Stimulated activated naive CD4-positive, alpha-beta T cell (primary cell): ENCODE data around the gene ST3GAL5.
"Not testable (repeated sequence)": the region's sequence is repeated elsewhere in the genome, so short reads cannot be mapped to it uniquely, and the experiment has no call there.

ENCODE experiments used
- DNase-seq, 6 experiments: peaks; one replicate each; lab custom pipeline; 2025; lab: John Stamatoyannopoulos, UW

ST3GAL5 gene

GRCh38 chr2:85893428-85894258 is 4.9 kb upstream of the ST3GAL5 start:
- no peak for DNase-seq

- no peak for DNase-seq
Measured at GRCh38 chr2:85892216-85892944, 3.6 kb upstream of the ST3GAL5 start.

DNA sequence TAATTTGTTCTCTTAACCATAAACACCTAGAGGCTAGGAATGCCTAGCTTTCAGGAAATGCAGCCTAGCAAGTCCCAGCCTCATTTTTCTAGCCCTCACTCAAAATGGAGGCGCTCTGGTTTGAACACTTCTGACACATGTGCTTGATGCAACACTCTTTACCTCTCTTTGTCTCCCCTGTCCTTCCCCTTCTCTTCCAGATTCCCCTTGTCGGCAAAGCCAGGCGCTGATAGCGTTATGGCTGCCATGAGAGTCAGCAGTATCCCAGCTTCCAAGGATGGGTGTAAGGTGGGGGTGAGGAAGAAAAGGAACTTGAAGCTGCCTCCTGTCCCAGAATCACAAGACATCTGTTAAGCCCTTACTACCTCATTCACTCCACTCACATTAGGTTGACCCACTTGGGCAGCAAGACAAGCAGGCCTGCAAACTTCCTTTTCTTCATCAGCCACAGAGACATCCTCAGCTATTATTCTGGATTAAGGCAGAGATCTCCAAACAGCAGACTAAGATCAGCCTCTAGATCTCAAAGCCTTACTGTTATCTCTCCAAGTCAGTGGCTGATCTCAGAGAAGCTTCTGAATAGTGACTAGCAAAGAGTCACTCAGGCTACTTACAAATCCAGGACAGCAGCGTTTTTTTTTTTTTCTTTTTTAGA is 1.9 kb upstream of the ST3GAL5 start:
- DNase-seq = no peak

DNA sequence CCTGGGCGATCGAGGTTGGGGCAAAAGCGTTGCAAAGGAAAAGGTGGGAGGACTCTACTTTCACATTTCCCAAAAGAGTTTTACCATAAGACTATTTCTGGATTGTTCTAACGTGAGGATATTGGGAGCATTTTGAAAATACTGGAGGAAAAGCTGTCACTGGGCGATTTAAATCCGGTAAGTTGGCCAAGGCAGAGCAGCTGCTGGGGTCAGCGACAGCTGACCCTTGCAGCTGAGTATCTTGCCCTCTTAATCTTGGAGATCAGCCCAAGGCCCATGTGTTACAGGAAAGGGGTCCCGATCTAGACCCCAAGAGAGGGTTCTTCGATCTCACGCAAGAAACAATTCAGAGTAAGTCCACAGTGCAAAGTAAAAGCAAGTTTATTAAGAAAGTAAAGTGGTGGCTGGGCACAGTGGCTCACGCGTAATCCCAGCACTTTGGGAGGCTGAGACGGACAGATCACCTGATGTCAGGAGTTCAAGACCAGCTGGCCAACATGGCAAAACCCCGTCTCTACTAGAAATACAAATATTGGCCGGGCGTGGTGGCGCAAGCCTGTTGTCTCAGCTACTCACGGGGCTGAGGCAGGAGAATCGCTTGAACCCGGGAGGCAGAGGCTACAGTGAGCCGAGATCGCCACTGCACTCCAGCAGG is 964 bp upstream of the ST3GAL5 start:
- DNase-seq = no peak

DNA sequence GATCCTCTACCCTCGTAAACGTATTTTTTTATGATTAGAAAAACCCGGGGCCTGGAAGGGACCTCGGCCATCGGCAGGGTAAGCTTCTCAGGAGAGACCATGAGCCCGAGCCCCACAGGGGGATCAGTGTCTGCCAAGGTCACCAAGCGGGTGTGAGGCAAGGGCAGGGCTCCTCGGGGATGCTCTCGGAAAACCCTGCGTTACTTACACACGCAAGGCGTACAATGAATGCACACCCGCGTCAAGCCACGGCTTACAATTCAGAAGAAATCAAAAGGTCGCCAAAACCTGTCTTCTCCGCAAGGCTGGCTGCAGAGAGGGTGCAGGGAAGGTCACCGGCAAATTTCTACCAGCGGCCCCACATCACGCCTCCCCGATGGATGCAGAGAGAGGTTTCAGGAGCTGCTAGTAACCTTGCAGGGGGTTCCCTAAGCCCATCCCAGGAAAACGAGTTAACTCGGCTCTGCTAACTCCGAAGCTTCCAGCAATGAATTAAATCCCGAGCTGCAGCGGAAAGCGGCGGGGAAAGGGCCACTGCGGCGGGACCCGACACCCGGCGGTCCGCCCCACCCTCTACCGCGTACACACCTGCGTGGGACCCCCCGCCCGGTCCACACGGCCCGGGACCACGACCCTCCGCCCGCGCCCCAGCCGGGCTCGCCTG is 638 bp downstream of the ST3GAL5 start:
- DNase-seq = peak in 5 of 6 experiments; percentile 9 to 72 (median 56)

GRCh38 chr2:85887566-85888019 is 1.2 kb downstream of the ST3GAL5 start:
- peak; percentile 11 to 80 (median 48) for DNase-seq

- peak in 1 of 6 experiments; percentile 3 for DNase-seq
Measured at GRCh38 chr2:85886590-85886989, 2.2 kb downstream of the ST3GAL5 start.

DNA sequence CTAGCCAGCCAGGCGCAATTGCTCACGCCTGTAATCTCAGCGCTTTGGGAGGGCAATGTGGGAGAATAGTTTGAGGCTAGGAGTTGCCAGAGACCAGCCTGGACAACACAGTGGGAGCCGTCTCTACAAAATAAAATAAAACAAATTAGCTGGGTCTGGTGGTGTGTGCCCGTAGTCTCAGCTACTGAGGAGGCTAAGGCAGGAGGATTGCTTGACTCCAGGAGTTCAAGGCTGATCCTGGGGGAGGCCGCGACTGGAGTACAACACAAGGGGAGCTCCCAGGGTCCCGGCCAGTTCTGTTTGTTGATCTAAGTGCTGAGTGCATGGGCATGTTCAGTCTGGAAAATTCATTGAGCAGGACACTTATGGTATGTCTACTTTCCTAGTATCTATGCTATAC is 2.6 kb downstream of the ST3GAL5 start:
- no peak for DNase-seq

DNA sequence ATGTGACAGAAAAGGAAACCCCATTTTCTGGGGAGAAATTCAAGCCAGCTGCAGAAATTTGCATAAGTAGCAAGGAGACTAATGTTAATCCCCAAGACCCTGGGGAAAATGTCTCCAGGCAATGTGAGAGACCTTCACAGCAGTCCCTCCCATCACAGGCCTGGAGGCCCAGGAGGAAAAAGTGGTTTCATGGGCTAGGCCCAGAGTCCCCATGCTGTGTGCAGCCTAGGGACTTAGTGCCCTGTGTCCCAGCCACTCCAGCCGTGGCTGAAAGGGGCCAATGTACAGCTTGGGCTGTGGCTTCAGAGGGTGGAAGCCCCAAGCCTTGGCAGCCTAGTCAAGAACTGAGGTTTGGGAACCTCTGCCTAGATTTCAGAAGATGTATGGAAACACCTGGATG is 7.0 kb downstream of the ST3GAL5 start:
- not testable (repeated sequence) for DNase-seq

- not testable (repeated sequence) for DNase-seq
Measured at GRCh38 chr2:85880716-85881328, 8.0 kb downstream of the ST3GAL5 start.

DNA sequence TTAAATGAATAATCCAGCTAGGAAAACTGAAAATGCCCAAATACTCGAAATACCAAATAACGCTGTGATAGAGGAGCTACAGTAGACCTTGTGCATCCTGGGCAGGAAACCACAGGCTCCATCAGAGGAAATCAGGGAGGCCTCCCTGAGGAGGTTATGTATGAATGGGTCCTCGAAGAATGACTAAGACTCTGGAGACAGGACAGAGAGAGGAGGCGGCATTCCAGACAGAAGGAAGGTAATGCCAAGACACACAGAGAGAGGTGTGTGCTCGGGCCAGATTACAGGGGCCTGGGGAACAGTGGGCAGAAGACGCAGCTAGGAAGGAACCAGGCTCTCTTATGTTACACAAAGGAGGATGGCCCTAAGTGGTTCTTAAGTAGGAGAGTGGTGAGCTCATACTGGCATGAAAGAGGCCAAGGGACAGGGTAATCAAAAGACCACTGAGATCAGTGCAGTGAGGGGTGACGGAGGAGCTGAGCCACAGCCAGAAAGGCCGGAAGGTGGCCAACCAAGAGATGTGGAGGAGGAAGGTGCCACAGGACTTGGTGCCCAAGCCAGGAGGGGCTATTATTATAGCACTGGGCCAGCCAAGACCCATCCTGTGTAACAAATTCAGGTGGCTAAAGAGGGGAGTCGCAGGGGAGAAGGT is 9.9 kb downstream of the ST3GAL5 start:
- DNase-seq = no peak

- DNase-seq = no peak
Measured at GRCh38 chr2:85875350-85876050, 13.3 kb downstream of the ST3GAL5 start.

- no peak for DNase-seq
Measured at GRCh38 chr2:85873679-85874078, 15.1 kb downstream of the ST3GAL5 start.

- no peak for DNase-seq
Measured at GRCh38 chr2:85872536-85873161, 16.1 kb downstream of the ST3GAL5 start.

DNA sequence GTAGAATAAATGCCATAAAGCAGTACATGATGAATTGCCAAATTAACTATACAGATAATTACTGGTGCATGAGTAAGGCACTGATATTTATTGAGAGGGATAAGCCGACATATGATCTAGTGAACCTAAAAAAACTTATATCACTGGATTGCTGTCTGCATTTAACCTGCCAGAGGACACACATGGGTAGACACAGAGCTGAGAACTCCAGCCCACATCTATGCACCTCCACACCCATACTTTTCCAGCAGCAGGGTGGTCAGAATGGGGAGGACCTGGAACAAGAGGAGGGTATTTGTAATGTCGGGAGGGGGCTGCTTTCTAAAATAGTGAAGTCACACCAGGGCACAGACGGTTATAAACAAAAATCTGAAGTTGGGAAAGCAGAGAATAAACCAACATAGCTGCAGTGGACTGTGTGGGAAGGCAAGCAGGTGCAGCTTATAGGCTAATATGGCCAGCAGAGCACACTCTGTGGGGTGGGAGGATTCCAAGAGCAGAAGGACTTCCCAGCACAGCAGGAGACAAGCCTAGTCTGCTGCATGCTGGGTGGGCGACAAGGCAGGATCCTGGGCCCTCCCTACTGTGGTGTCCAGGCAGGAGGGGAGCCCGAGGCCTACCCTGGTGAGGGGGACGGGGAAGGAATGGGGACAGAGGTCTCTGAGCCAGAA is 17.2 kb downstream of the ST3GAL5 start:
- DNase-seq = no peak

- no peak for DNase-seq
Measured at GRCh38 chr2:85868822-85869221, 20.0 kb downstream of the ST3GAL5 start.

- no peak for DNase-seq
Measured at GRCh38 chr2:85867556-85868292, 21.1 kb downstream of the ST3GAL5 start.

DNA sequence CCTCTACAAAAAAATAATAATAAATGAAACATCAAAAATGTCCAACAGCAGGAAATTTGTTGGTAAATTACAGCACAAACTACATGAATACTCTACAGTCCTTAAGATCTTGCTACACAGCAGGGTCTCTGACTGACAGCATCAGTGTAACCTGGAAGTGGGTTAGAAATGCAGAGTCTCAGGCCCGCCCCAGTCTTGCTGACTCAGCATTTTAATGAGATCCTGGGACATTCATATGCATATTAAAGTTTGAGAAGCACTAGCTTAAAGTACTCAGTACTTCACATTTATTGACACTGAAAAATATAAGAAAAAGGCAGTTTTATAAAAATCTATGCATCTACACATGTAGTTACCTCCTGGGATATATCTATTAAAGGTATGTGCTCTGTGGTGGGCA is 21.7 kb downstream of the ST3GAL5 start:
- no peak for DNase-seq
